ENCODE results near the gene CPT1C. TPM values are rescaled to one million over a fixed set of nuclear protein-coding genes. Genes with fewer than 3 reads are reported as not detected.

CPT1C gene
- total RNA-seq, 6 donors from 2014 or later = 0.46 to 17.2 (median 4.6) TPM; not detected in 2

DNA sequence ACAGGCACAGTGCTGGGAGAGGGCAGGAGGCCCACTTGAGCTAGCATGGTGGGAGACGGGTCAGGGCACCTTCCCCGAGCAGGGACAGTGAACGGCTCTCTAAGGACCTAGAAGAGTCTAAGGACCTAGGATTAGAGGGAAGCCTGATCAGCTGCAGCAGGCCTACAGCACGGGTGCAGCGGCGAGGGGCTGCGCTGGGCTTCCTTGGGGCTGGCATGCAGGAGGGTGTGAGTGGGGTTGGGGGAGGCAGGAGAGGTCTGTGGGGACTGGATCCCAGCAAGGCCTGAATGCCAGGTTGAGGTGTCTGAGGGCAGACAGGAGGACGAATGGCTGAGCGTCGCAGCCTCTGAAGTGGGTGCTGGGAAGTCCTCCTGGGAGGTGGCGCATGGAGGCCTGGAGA is 45.3 kb upstream of the CPT1C start:
- no peak overlapping the region for H3K27ac ChIP-seq
- WGBS, 2 donors = 90 to 92% methylated on average over 11 of the region's 11 CpGs
- H3K36me3 ChIP-seq = peaks cover 9 to 56% (median 40%) of the 10 kb centered on the region in 4 donors
- ATAC-seq (ENCODE audit: low FRiP score in 2 of 2) = no peak
- DNase-seq = no peak
- TF ChIP-seq POLR2A (IDR thresholded peaks at IDR 0.05) = no peak
- no peak for TF ChIP-seq EP300 (IDR thresholded peaks at IDR 0.05)
- no peak for TF ChIP-seq POLR2AphosphoS5 (IDR thresholded peaks at IDR 0.05)
- TF ChIP-seq, protein P1, sequence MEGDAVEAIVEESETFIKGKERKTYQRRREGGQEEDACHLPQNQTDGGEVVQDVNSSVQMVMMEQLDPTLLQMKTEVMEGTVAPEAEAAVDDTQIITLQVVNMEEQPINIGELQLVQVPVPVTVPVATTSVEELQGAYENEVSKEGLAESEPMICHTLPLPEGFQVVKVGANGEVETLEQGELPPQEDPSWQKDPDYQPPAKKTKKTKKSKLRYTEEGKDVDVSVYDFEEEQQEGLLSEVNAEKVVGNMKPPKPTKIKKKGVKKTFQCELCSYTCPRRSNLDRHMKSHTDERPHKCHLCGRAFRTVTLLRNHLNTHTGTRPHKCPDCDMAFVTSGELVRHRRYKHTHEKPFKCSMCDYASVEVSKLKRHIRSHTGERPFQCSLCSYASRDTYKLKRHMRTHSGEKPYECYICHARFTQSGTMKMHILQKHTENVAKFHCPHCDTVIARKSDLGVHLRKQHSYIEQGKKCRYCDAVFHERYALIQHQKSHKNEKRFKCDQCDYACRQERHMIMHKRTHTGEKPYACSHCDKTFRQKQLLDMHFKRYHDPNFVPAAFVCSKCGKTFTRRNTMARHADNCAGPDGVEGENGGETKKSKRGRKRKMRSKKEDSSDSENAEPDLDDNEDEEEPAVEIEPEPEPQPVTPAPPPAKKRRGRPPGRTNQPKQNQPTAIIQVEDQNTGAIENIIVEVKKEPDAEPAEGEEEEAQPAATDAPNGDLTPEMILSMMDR (IDR thresholded peaks at IDR 0.05) = no peak
- no peak overlapping the region for H3K4me3 ChIP-seq
- peaks cover 16 to 45% (median 27%) of the 10 kb centered on the region in 4 donors for H3K4me1 ChIP-seq
- no peaks in the 10 kb centered on the region for H3K9me3 ChIP-seq
- no peaks in the 10 kb centered on the region for H3K27me3 ChIP-seq

DNA sequence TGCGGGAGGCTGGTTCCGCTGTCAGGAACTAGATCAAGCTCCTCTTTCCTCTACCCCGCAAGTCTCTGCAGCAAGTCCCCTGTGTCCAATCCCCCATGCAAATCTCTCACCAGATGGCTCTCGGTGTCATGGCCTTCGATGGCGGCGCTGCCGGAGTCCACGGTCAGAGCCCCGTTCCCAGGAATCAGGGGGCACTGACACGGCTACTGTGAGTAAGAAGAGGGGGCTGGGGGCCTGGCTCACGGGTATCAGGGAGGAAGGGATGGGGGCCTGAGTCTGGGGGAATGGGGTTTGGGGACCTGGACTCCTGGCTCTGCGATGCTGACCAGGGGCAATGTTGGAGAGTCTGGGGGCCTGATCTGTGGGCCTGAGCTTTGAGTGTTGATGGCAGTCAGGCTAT is 44.9 kb upstream of the CPT1C start:
- H3K36me3 ChIP-seq = peaks cover 9 to 60% (median 42%) of the 10 kb centered on the region in 4 donors

DNA sequence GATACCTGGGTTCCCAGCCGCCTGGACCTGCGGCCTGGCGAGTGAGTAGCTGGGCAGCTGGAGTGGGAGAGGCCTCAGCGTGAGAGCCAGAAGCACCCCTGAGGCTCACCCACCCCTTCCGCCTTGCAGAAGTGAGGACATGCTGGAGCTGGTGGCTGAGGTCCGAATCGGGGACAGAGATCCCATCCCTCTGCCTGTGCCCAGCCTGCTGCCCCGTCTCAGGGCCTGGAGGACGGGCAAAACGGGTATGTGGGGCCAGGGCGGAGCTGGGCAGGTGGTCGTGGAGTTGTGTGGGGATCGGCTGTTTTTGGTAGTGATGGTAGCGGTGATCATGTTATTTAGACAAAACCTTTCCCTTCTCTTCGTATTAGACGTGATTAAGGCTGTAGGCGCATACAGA is 44.3 kb upstream of the CPT1C start:
- Histone ChIP-seq H3K27me3 (no peaks in the 10 kb centered on the region), H3K36me3 (peaks cover 9 to 66% (median 48%) of the 10 kb centered on the region in 4 donors), H3K9me3 (no peaks in the 10 kb centered on the region), H3K4me1 (peaks cover 15 to 35% (median 21%) of the 10 kb centered on the region in 4 donors), H3K4me3 (no peak overlapping the region), H3K27ac (no peak overlapping the region)
- no peak for TF ChIP-seq POLR2AphosphoS5 (IDR thresholded peaks at IDR 0.05)
- no peak for TF ChIP-seq POLR2A (IDR thresholded peaks at IDR 0.05)
- TF ChIP-seq, protein P1 (IDR thresholded peaks at IDR 0.05) = no peak
- TF ChIP-seq EP300 (IDR thresholded peaks at IDR 0.05) = no peak
- 95 to 98% methylated on average over 15 of the region's 17 CpGs for WGBS, 2 donors
- no peak for ATAC-seq (ENCODE audit: low FRiP score in 2 of 2)
- no peak for DNase-seq

More for the DNA sequence above, 44.9 kb upstream of the CPT1C start:
- DNase-seq (no peak), ATAC-seq (ENCODE audit: low FRiP score in 2 of 2) (no peak)
- TF ChIP-seq POLR2A (IDR thresholded peaks at IDR 0.05) (no peak), EP300 (IDR thresholded peaks at IDR 0.05) (no peak), POLR2AphosphoS5 (IDR thresholded peaks at IDR 0.05) (no peak)
- TF ChIP-seq, protein P1 (IDR thresholded peaks at IDR 0.05) = no peak
- peaks cover 16 to 41% (median 26%) of the 10 kb centered on the region in 4 donors for H3K4me1 ChIP-seq
- H3K4me3 ChIP-seq = no peak overlapping the region
- 94% methylated on average over 6 to 13 of the region's 13 CpGs for WGBS, 2 donors
- H3K9me3 ChIP-seq = no peaks in the 10 kb centered on the region
- H3K27ac ChIP-seq = no peak overlapping the region
- no peaks in the 10 kb centered on the region for H3K27me3 ChIP-seq

DNA sequence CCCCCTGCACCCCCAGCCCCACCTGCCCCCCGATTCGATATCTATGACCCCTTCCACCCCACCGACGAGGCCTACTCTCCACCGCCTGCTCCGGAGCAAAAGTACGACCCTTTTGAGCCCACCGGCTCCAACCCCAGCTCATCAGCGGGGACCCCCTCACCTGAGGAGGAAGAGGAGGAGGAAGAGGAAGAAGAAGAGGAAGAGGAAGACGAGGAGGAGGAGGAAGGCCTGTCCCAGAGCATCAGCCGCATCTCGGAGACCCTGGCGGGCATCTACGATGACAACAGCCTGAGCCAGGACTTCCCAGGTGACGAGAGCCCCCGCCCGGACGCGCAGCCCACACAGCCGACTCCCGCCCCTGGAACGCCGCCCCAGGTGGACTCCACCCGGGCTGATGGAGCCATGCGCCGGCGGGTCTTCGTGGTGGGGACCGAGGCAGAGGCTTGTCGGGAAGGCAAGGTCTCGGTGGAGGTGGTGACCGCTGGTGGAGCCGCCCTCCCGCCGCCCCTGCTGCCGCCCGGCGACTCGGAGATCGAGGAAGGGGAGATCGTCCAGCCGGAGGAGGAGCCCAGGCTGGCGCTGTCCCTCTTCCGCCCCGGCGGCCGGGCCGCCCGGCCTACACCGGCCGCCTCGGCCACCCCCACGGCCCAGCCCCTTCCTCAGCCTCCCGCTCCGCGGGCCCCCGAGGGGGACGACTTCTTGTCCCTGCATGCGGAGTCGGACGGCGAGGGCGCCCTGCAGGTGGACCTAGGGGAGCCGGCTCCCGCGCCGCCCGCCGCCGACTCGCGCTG is 39.7 kb upstream of the CPT1C start:
- DNase-seq (peak in 1 of 2 donors; percentile 81), ATAC-seq (ENCODE audit: low FRiP score in 2 of 2) (no peak)
- Histone ChIP-seq H3K4me1 (no peaks in the 10 kb centered on the region), H3K9me3 (no peaks in the 10 kb centered on the region), H3K36me3 (peaks cover 36 to 94% (median 83%) of the 10 kb centered on the region in 4 donors), H3K4me3 (no peak overlapping the region), H3K27me3 (no peaks in the 10 kb centered on the region), H3K27ac (no peak overlapping the region)
- no peak for TF ChIP-seq POLR2AphosphoS5 (IDR thresholded peaks at IDR 0.05)
- 91 to 94% methylated on average over 42 to 60 of the region's 72 CpGs for WGBS, 2 donors

DNA sequence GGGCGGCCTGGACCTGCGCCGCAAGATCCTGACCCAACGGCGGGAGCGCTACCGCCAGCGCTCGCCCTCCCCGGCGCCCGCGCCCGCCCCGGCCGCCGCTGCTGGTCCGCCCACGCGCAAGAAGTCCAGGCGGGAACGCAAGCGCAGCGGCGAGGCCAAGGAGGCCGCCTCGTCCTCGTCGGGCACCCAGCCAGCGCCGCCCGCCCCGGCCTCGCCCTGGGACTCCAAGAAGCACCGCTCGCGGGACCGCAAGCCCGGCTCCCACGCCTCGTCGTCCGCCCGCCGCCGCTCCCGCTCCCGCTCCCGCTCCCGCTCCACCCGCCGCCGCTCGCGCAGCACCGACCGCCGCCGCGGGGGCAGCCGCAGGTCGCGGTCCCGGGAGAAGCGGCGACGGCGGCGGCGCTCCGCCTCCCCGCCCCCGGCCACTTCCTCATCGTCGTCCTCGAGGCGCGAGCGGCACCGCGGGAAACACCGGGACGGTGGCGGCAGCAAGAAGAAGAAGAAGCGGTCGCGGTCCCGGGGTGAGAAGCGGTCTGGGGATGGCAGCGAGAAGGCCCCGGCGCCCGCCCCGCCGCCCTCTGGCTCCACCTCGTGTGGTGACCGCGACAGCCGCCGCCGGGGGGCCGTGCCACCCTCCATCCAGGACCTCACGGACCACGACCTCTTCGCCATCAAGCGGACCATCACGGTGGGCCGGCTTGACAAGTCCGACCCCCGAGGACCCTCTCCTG is 38.9 kb upstream of the CPT1C start:
- H3K27me3 ChIP-seq = no peaks in the 10 kb centered on the region
- H3K9me3 ChIP-seq = no peaks in the 10 kb centered on the region
- no peak overlapping the region for H3K4me3 ChIP-seq
- DNase-seq (peak in 1 of 2 donors; percentile 84), ATAC-seq (ENCODE audit: low FRiP score in 2 of 2) (no peak)
- no peak for TF ChIP-seq POLR2A (IDR thresholded peaks at IDR 0.05)
- TF ChIP-seq, protein P1 (IDR thresholded peaks at IDR 0.05) = no peak
- no peak for TF ChIP-seq POLR2AphosphoS5 (IDR thresholded peaks at IDR 0.05)
- TF ChIP-seq EP300 (IDR thresholded peaks at IDR 0.05) = no peak
- no peak overlapping the region for H3K27ac ChIP-seq
- WGBS, 2 donors = 97 to 98% methylated on average over 74 to 109 of the region's 110 CpGs
- no peaks in the 10 kb centered on the region for H3K4me1 ChIP-seq
- H3K36me3 ChIP-seq = peaks cover 38 to 94% (median 83%) of the 10 kb centered on the region in 4 donors

Measured in upper lobe of left lung (tissue), 6 donors.